Activated T-cell treated with anti-CD3 and anti-CD28 coated beads, Interleukin-2, amount 50 U/mL, for 4 hours (primary cell): ENCODE measurements around the gene INO80. TPM values are rescaled to one million over a fixed set of nuclear protein-coding genes. Genes with fewer than 3 reads are reported as not detected.
"Not testable (repeated sequence)": the region's sequence is repeated elsewhere in the genome, so short reads cannot be mapped to it uniquely, and the experiment has no call there.

ENCODE experiments used
- ATAC-seq, 2 donors: fragments of 200-7000 bp; cut with Tn5 transposase; one replicate each; pipeline ENCODE4 v1.10.0; 2021
- DNase-seq: peaks from one replicate; pipeline ENCODE4 v3.0.0-alpha.2; 2020
- H3K27me3 Mint-ChIP-seq: one replicate; pipeline ENCODE4 v1.8.0; 2021; ENCODE audit warnings: low read depth, mixed read lengths
- H3K36me3 Mint-ChIP-seq: one replicate; pipeline ENCODE4 v1.8.0; 2022; ENCODE audit warnings: mixed read lengths; ENCODE audit not compliant: insufficient read depth
- H3K4me1 Mint-ChIP-seq: one replicate; pipeline ENCODE4 v1.8.0; 2021; ENCODE audit warnings: low read depth, mixed read lengths
- H3K4me3 Mint-ChIP-seq: one replicate; pipeline ENCODE4 v1.8.0; 2021; ENCODE audit warnings: mild to moderate bottlenecking, moderate library complexity, mixed read lengths
- H3K9me3 Mint-ChIP-seq: one replicate; pipeline ENCODE4 v1.8.0; 2021; ENCODE audit warnings: mixed read lengths
- total RNA-seq, 3 donors: library from RNA; stranded (reverse); gene quantifications; one replicate each; pipeline ENCODE4 v1.2.1, GENCODE V29; 2021

INO80 gene
- total RNA-seq, 3 donors from 2014 or later, result 39.2 to 42.0 (median 40.5) TPM

DNA sequence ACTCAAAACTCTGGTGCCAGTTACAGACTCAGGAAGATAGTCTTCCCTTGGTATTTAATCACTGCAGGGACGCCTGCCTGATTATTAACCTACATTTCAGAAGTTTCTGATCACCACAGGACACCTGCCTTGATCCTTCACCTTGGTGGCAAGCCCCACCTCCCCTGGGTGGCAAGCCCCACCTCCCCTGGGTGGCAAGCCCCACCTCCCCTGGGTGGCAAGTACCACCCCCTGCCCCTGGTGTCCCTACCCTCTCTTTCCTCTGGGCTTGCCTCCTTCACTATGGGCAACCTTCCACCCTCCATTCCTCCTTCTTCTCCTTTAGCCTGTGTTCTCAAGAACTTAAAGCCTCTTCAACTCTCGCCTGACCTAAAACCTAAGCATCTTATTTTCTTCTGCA is 16.0 kb upstream of the INO80 start:
- DNase-seq, H3K4me1 Mint-ChIP-seq, H3K36me3 Mint-ChIP-seq, H3K9me3 Mint-ChIP-seq, H3K27me3 Mint-ChIP-seq, H3K4me3 Mint-ChIP-seq: not testable (repeated sequence)
- ATAC-seq, result peak in 1 of 2 donors; percentile 61

GRCh38 chr15:41128174-41128902 is 12.3 kb upstream of the INO80 start:
- no peaks in the 10 kb centered on the region for H3K36me3 Mint-ChIP-seq

DNA sequence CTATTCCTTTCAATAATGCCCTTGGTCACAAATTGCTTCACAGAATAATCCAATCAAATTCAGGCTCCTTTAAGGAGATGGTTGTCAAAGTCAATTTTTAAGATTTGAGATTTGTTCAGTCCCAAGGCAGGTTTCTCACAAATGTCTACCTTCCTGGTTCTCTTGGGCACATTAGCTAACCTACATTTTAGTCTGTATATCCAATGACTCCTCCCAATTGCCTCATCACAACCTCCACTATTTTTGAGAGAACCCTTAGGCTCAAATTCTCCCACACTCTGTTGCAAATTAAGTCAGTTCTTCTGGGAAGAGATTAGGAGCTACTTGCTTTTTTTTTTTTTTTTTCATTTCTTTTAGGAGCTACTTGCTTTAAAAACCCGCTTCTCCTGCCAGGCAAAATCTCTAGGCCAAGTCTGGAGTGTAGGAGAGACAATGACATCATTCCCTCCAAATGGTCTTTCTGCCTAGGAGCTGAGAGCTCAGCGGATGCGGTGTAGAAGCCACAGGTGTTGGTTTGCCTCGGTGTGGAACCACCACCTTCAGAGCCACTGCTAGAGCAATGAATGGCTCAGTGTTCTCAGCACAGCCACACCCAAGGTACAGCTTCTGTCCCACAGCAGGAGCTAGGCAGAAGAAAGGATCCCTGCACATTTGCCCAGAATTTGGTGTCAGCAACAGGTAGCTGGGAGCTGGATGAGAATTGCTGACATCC is 10.0 kb upstream of the INO80 start:
- DNase-seq (no peak), ATAC-seq (no peak)
- Mint-ChIP-seq H3K9me3 (no peaks in the 10 kb centered on the region), H3K36me3 (no peaks in the 10 kb centered on the region), H3K4me1 (no peaks in the 10 kb centered on the region), H3K4me3 (no peak overlapping the region), H3K27me3 (peaks cover 12% of the 10 kb centered on the region)

More at GRCh38 chr15:41128174-41128902, 12.3 kb upstream of the INO80 start:
- Mint-ChIP-seq H3K4me1 (no peaks in the 10 kb centered on the region), H3K4me3 (no peak overlapping the region), H3K9me3 (no peaks in the 10 kb centered on the region), H3K27me3 (peaks cover 15% of the 10 kb centered on the region)
- DNase-seq, result no peak
- ATAC-seq, result no peak

DNA sequence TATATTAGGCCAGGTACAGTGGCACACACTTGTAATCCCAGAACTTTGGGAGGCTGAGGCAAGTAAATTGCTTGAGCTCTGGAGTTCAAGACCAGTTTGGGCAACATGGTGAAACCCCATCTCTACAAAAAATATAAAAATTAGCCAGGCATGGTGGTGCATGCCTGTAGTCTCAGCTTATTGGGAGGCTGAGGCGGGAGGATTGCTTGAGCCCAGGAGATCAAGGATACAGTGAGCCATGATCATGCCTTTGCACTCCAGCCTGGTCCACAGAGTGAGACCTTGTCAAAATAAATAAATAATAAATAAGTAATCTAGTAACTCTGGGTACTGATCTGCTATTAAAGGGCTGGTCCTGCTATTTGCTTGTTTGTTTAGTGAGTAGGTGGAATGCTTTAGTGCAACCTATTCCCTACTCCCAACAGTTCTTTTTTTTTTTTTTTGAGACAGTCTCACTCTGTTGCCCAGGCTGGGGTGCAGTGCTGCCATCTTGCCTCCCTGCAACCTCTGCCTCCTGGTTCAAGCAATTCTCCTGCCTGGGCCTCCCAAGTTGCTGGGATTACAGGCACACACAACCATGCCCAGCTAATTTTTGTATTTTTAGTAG is 9.1 kb upstream of the INO80 start:
- Mint-ChIP-seq H3K4me3 (no peak overlapping the region), H3K27me3 (peaks cover 12% of the 10 kb centered on the region), H3K9me3 (no peaks in the 10 kb centered on the region), H3K36me3 (no peaks in the 10 kb centered on the region), H3K4me1 (no peaks in the 10 kb centered on the region)
- DNase-seq, result no peak
- ATAC-seq, result no peak

- H3K36me3 Mint-ChIP-seq, result no peaks in the 10 kb centered on the region
- no peak for ATAC-seq
- no peak overlapping the region for H3K4me3 Mint-ChIP-seq
- peaks cover 12% of the 10 kb centered on the region for H3K27me3 Mint-ChIP-seq
- no peak for DNase-seq
- no peaks in the 10 kb centered on the region for H3K4me1 Mint-ChIP-seq
- no peaks in the 10 kb centered on the region for H3K9me3 Mint-ChIP-seq
These were observed 8.0 kb upstream of the INO80 start for GRCh38 chr15:41124058-41124457.

DNA sequence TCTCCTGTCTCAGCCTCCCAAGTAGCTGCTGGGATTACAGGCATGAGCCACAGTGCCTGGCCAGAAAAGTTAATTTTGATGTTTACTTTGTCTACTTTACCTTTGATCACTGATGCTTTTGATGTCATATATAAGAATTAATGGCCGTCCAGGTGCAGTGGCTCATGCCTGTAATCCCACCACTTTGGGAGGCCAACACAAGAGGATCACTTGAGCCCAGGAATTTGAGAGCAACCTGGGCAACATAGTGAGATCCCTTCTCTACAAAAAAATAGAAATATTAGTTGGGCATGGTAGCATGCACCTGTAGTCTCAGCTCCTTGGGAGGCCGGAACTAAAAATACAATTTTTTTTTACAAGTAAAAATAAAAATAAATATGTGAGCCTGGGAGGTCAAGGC is 6.8 kb upstream of the INO80 start:
- no peak overlapping the region for H3K4me3 Mint-ChIP-seq
- no peaks in the 10 kb centered on the region for H3K9me3 Mint-ChIP-seq
- no peaks in the 10 kb centered on the region for H3K4me1 Mint-ChIP-seq
- no peak for ATAC-seq
- H3K36me3 Mint-ChIP-seq, result no peaks in the 10 kb centered on the region
- no peak for DNase-seq
- H3K27me3 Mint-ChIP-seq, result peaks cover 12% of the 10 kb centered on the region

DNA sequence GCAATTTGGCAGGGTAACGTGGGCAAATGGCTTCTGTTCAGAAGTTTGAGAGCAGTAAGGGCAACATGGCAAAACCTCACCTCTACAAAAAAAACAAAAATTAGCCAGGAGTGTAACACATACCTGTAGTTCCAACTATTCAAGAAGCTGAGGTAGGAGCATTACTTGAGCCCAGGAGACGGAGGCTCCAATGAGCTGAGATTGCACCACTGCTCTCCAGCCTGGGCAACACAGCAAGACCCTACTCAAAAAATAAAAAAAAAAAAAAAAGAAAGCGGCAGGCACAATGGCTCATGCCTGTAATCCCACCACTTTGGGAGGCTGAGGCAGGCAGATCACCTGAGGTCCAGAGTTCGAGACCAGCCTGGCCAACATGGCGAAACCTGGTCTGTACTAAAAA is 5.9 kb upstream of the INO80 start:
- Mint-ChIP-seq H3K9me3 (no peaks in the 10 kb centered on the region), H3K36me3 (no peaks in the 10 kb centered on the region), H3K27me3 (peaks cover 12% of the 10 kb centered on the region), H3K4me1 (no peaks in the 10 kb centered on the region), H3K4me3 (no peak overlapping the region)
- DNase-seq, result no peak
- ATAC-seq, result no peak

- no peak for ATAC-seq
- H3K36me3 Mint-ChIP-seq, result peaks cover 6% of the 10 kb centered on the region
- peak overlapping the region; percentile 94 for H3K4me3 Mint-ChIP-seq
- H3K27me3 Mint-ChIP-seq, result no peaks in the 10 kb centered on the region
- DNase-seq, result no peak
- H3K4me1 Mint-ChIP-seq, result peaks cover 18% of the 10 kb centered on the region
- H3K9me3 Mint-ChIP-seq, result no peaks in the 10 kb centered on the region
These were observed 827 bp upstream of the INO80 start for GRCh38 chr15:41116962-41117252.

DNA sequence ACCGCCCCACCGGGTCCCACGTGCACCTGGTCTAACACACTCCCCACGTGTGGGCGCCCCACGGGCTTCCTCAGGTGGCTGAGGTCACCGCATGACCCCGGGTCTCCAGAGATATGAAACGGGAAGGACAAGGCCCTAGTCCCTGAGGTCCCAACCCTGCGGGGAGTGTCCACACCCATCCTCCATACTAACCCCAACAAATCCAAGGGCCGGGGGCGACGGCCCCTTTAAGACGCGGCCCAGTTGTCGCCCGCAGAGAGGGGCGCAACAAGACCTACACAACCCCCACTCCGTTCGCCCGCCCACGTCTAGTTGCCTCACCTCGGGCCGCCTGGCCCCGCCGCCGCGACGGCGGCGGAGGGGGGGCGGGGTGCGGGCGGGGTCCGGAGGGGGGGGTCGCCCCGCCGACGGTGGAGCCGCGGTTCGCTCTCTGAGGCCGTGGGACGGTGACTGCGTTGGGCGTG is 396 bp downstream of the INO80 start:
- Mint-ChIP-seq H3K4me1 (peaks cover 18% of the 10 kb centered on the region), H3K36me3 (peaks cover 6% of the 10 kb centered on the region), H3K27me3 (no peaks in the 10 kb centered on the region), H3K9me3 (no peaks in the 10 kb centered on the region), H3K4me3 (peak overlapping the region; percentile 94)
- DNase-seq (peak; percentile 79), ATAC-seq (peak; percentile 67 to 74)

DNA sequence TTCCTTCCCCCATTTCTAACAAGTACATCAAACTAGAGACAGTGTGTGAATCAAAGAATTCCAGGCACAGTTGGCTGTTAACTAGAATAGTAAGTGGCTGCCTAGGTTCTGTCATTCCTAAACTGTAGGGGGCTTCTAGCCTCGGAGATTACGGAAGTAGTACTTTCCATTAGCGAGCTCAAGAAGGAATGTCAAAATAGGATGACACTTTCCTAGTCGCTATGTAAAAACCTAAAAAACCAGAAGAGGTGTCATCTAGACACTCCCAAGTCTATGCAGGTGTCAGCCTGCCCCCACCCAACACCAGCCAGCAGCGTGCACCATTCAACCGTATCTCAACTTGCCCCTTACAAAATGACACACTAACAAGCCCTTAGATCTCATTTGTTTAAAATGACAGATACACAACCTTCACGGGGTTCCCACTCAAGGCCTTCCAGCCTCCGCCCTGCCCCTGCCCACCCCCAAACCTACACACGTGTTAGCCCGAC is 874 bp downstream of the INO80 start:
- peaks cover 18% of the 10 kb centered on the region for H3K4me1 Mint-ChIP-seq
- no peaks in the 10 kb centered on the region for H3K9me3 Mint-ChIP-seq
- no peak for DNase-seq
- H3K4me3 Mint-ChIP-seq, result peak overlapping the region; percentile 90
- peaks cover 6% of the 10 kb centered on the region for H3K36me3 Mint-ChIP-seq
- H3K27me3 Mint-ChIP-seq, result no peaks in the 10 kb centered on the region
- no peak for ATAC-seq

- no peaks in the 10 kb centered on the region for H3K9me3 Mint-ChIP-seq
- peaks cover 10% of the 10 kb centered on the region for H3K36me3 Mint-ChIP-seq
- DNase-seq (no peak), ATAC-seq (no peak)
- peaks cover 15% of the 10 kb centered on the region for H3K4me1 Mint-ChIP-seq
- no peaks in the 10 kb centered on the region for H3K27me3 Mint-ChIP-seq
- H3K4me3 Mint-ChIP-seq, result no peak overlapping the region
These were observed 9.1 kb downstream of the INO80 start for GRCh38 chr15:41106947-41107346.

GRCh38 chr15:41105348-41106334 is 10.4 kb downstream of the INO80 start:
- Mint-ChIP-seq H3K9me3 (no peaks in the 10 kb centered on the region), H3K36me3 (peaks cover 14% of the 10 kb centered on the region), H3K27me3 (no peaks in the 10 kb centered on the region), H3K4me1 (peaks cover 19% of the 10 kb centered on the region), H3K4me3 (no peak overlapping the region)
- no peak for ATAC-seq
- DNase-seq, result no peak

- Mint-ChIP-seq H3K9me3 (no peaks in the 10 kb centered on the region), H3K27me3 (no peaks in the 10 kb centered on the region), H3K36me3 (peaks cover 14% of the 10 kb centered on the region), H3K4me1 (peaks cover 21% of the 10 kb centered on the region), H3K4me3 (no peak overlapping the region)
- ATAC-seq, result no peak
- DNase-seq, result no peak
These were observed 11.8 kb downstream of the INO80 start for GRCh38 chr15:41104234-41104633.

- no peaks in the 10 kb centered on the region for H3K9me3 Mint-ChIP-seq
- DNase-seq, result no peak
- H3K4me1 Mint-ChIP-seq, result peaks cover 16% of the 10 kb centered on the region
- H3K4me3 Mint-ChIP-seq, result no peak overlapping the region
- no peaks in the 10 kb centered on the region for H3K27me3 Mint-ChIP-seq
- ATAC-seq, result no peak
- H3K36me3 Mint-ChIP-seq, result peaks cover 7% of the 10 kb centered on the region
These were observed 13.2 kb downstream of the INO80 start for GRCh38 chr15:41102854-41103253.
